ENCODE results near the gene CYTH1. TPM values are rescaled to one million over a fixed set of nuclear protein-coding genes. Genes with fewer than 3 reads are reported as not detected.

CYTH1 gene
- total RNA-seq, 1 experiment from 2014 or later: 34.3 TPM

- Histone ChIP-seq H2AFZ (ENCODE audit: low read depth, low read length, poor library complexity, severe bottlenecking) (no peak overlapping the region), H3K4me1 (ENCODE audit: control insufficient read depth in 1 of 2, insufficient read depth in 2 of 2, low read length in 2 of 2) (peaks cover 19 to 30% of the 10 kb centered on the region in 2 experiments), H3K9ac (ENCODE audit: low read length) (no peak overlapping the region), H3K27ac (ENCODE audit: low read depth, low read length) (no peak overlapping the region), H3K4me2 (ENCODE audit: low read length) (no peak overlapping the region), H3K79me2 (ENCODE audit: insufficient read depth, low read length) (peaks cover 53% of the 10 kb centered on the region), H4K20me1 (ENCODE audit: insufficient read depth) (no peaks in the 10 kb centered on the region), H3K9me3 (ENCODE audit: control insufficient read depth in 1 of 2, insufficient read depth in 1 of 2, low read depth in 1 of 2, low read length in 2 of 2) (no peaks in the 10 kb centered on the region), H3K36me3 (ENCODE audit: control insufficient read depth in 1 of 2, insufficient read depth in 2 of 2, low read length in 2 of 2) (no peaks in the 10 kb centered on the region), H3K27me3 (ENCODE audit: insufficient read depth, low read length) (no peaks in the 10 kb centered on the region), H3K4me3 (replicated peaks in 1 of 2; ENCODE audit: low read depth in 1 of 2, low read length in 2 of 2) (no peak overlapping the region), H3K9me2 (ENCODE audit: insufficient read depth) (no peaks in the 10 kb centered on the region)
- DNase-seq (ENCODE audit: low read depth, low spot score): no peak
- TF ChIP-seq ZBTB33 (IDR thresholded peaks at IDR 0.05; ENCODE audit: extremely low read depth, insufficient replicate concordance, low read length) (no peak), YY1 (IDR thresholded peaks at IDR 0.05; ENCODE audit: extremely low read depth, insufficient replicate concordance, low read depth, low read length) (no peak), TCF7L2 (IDR thresholded peaks at IDR 0.05; ENCODE audit: borderline replicate concordance, extremely low read depth, insufficient read depth, insufficient read length) (no peak), ZNF274 (IDR thresholded peaks at IDR 0.05; ENCODE audit: low read depth, low read length) (no peak), CBX3 (IDR thresholded peaks at IDR 0.05; ENCODE audit: low read depth) (no peak), FOSL1 (IDR thresholded peaks at IDR 0.05; ENCODE audit: low read depth) (no peak), REST (IDR thresholded peaks at IDR 0.05; ENCODE audit: low read depth) (no peak), MAX (IDR thresholded peaks at IDR 0.05) (no peak), SRF (IDR thresholded peaks at IDR 0.05; ENCODE audit: low read depth) (no peak), SIN3A (IDR thresholded peaks at IDR 0.05; ENCODE audit: low read depth) (no peak), EGR1 (IDR thresholded peaks at IDR 0.05; ENCODE audit: low read depth) (no peak), EZH2phosphoT487 (IDR thresholded peaks at IDR 0.05; ENCODE audit: borderline replicate concordance) (no peak), EZH2 (IDR thresholded peaks at IDR 0.05) (no peak), JUND (IDR thresholded peaks at IDR 0.05) (no peak), ZFX (IDR thresholded peaks at IDR 0.05) (no peak), SP1 (IDR thresholded peaks at IDR 0.05; ENCODE audit: low read depth) (no peak), ELF1 (IDR thresholded peaks at IDR 0.05; ENCODE audit: borderline replicate concordance, low read depth) (no peak), CTCF (IDR thresholded peaks at IDR 0.05 in 2 of 3, conservative IDR thresholded peaks at IDR 0.05 in 1 of 3; ENCODE audit: borderline replicate concordance in 1 of 3, insufficient read depth in 1 of 3, low read depth in 2 of 3, low read length in 2 of 3) (no peak), CEBPB (IDR thresholded peaks at IDR 0.05; ENCODE audit: low read depth) (no peak)
- intact Hi-C loops (cut with micrococcal nuclease): no loop called here
- ChIA-PET RAD21 (ENCODE audit: low non-redundant PET in 1 of 2, low total read pairs in 2 of 2, uncharacterized antibody in 2 of 2, unreplicated experiment in 2 of 2) (no interaction called here), CTCF (no interaction called here), POLR2A (no interaction called here)
- no peak for ATAC-seq
- no TSS peak for BruUV-seq (replicated peaks)
Measured at GRCh38 chr17:78774453-78774852, 7.6 kb downstream of the CYTH1 start.

Measured in HCT116 (cell line).